Cardiac fibroblast (primary cell): ENCODE data around the gene KCNH1.

Source experiments
- DNase-seq, 2 donors: peaks; one replicate each; pipeline versions ENCODE4 v3.0.0 to v3.0.0-alpha.2; 2010; ENCODE audit warnings: low read depth in 2 of 2
- H3K4me3 ChIP-seq, 2 donors: replicated peaks in 1 of 2; 1 replicate in 1 of 2; 2 replicates in 1 of 2; pipeline ENCODE4 v1.5.1; 2011; ENCODE audit warnings: low read depth in 2 of 2, low read length in 2 of 2, mild to moderate bottlenecking in 2 of 2, moderate library complexity in 1 of 2
- TF ChIP-seq, protein P1 (sequence below): IDR thresholded peaks from one replicate; pipeline ENCODE4 v1.5.1; 2011; ENCODE audit warnings: low read depth, mild to moderate bottlenecking, low read length, inconsistent platforms

KCNH1 gene

DNA sequence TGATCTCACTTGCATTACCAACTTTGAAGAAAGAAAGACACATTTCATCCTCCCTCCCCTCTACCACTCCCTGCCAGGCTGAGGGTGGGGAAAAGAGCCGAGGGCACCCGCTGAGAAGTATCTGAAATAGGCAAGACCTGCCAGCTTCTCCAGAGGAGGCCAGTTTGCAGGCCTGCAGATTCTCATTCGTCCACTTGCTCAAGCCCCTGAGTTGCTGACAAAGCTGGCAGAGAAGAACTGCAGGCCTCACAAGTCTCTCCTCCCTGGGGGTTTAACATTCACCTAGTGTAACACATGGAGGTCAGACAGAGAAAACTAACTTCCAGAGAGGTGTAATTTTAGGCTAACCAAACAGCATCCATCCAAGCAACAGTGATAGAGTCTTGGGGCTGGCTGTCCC is 428.9 kb downstream of the KCNH1 start:
- no peak overlapping the region for H3K4me3 ChIP-seq
- TF ChIP-seq, protein P1, sequence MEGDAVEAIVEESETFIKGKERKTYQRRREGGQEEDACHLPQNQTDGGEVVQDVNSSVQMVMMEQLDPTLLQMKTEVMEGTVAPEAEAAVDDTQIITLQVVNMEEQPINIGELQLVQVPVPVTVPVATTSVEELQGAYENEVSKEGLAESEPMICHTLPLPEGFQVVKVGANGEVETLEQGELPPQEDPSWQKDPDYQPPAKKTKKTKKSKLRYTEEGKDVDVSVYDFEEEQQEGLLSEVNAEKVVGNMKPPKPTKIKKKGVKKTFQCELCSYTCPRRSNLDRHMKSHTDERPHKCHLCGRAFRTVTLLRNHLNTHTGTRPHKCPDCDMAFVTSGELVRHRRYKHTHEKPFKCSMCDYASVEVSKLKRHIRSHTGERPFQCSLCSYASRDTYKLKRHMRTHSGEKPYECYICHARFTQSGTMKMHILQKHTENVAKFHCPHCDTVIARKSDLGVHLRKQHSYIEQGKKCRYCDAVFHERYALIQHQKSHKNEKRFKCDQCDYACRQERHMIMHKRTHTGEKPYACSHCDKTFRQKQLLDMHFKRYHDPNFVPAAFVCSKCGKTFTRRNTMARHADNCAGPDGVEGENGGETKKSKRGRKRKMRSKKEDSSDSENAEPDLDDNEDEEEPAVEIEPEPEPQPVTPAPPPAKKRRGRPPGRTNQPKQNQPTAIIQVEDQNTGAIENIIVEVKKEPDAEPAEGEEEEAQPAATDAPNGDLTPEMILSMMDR, result no peak
- DNase-seq, result no peak

DNA sequence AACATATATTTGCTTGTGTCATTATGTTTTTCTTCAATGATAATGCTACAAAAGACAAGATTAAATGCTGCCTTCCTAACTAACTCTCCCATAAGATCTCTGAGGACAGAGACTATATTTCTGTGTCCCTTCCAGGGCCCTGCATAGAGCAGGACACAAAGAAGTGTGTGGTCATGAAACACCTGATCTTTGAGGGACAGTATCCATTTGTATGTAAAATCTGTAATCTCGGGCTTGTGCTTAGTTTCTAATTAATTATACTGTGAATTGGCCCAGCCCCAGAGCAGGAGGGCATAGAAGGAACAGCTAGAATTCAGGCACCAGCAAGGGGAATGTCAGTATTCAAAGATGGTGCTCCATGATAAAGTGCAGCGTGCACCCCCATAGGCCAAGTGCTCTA is 430.4 kb downstream of the KCNH1 start:
- TF ChIP-seq, protein P1, result no peak
- no peak for DNase-seq

GRCh38 chr1:210702506-210702905 is 431.4 kb downstream of the KCNH1 start:
- no peak overlapping the region for H3K4me3 ChIP-seq
- no peak for DNase-seq
- TF ChIP-seq, protein P1, result no peak

More for the DNA sequence above, 430.4 kb downstream of the KCNH1 start:
- no peak overlapping the region for H3K4me3 ChIP-seq

- no peak overlapping the region for H3K4me3 ChIP-seq
- DNase-seq, result no peak
- TF ChIP-seq, protein P1, result no peak
Measured at GRCh38 chr1:210700511-210700910, 433.4 kb downstream of the KCNH1 start.

- H3K4me3 ChIP-seq, result no peak overlapping the region
- TF ChIP-seq, protein P1, result no peak
- no peak for DNase-seq
Measured at GRCh38 chr1:210700083-210700482, 433.9 kb downstream of the KCNH1 start.

- no peak overlapping the region for H3K4me3 ChIP-seq
- TF ChIP-seq, protein P1, result no peak
- no peak for DNase-seq
Measured at GRCh38 chr1:210698661-210699060, 435.3 kb downstream of the KCNH1 start.

GRCh38 chr1:210697185-210697584 is 436.8 kb downstream of the KCNH1 start:
- H3K4me3 ChIP-seq, result no peak overlapping the region
- TF ChIP-seq, protein P1, result no peak
- DNase-seq, result no peak
